Measurements from ENCODE around the gene MAEA.

Gene MAEA

GRCh38 chr4:1276984-1277383 lies 12.7 kb upstream of the MAEA start:
- Histone ChIP-seq H3K9ac (no peak overlapping the region), H3K4me3 (IDR thresholded peaks at IDR 0.05; ENCODE audit: insufficient read depth, low read depth, low read length) (no peak overlapping the region), H3K27me3 (ENCODE audit: insufficient read depth, low read depth) (no peaks in the 10 kb centered on the region), H3K79me2 (ENCODE audit: insufficient read depth, low read depth) (no peaks in the 10 kb centered on the region), H3K4me2 (no peak overlapping the region), H3K4me1 (ENCODE audit: low read depth, poor library complexity, severe bottlenecking) (no peaks in the 10 kb centered on the region), H2AFZ (ENCODE audit: low read depth) (no peak overlapping the region), H4K20me1 (ENCODE audit: insufficient read depth) (no peaks in the 10 kb centered on the region), H3K27ac (no peak overlapping the region), H3K36me3 (ENCODE audit: insufficient read depth) (no peaks in the 10 kb centered on the region)
- no peak for TF ChIP-seq CTCF (conservative IDR thresholded peaks at IDR 0.05; ENCODE audit: low read depth, low read length)

- no peak overlapping the region for H2AFZ ChIP-seq (ENCODE audit: low read depth)
- no peaks in the 10 kb centered on the region for H4K20me1 ChIP-seq (ENCODE audit: insufficient read depth)
Measured at GRCh38 chr4:1277667-1278665, 11.7 kb upstream of the MAEA start.

GRCh38 chr4:1279253-1279652 lies 10.4 kb upstream of the MAEA start:
- Histone ChIP-seq H3K27ac (no peak overlapping the region), H3K27me3 (ENCODE audit: insufficient read depth, low read depth) (no peaks in the 10 kb centered on the region), H2AFZ (ENCODE audit: low read depth) (no peak overlapping the region), H3K36me3 (ENCODE audit: insufficient read depth) (no peaks in the 10 kb centered on the region), H3K4me2 (no peak overlapping the region), H3K4me1 (ENCODE audit: low read depth, poor library complexity, severe bottlenecking) (no peaks in the 10 kb centered on the region), H4K20me1 (ENCODE audit: insufficient read depth) (no peaks in the 10 kb centered on the region), H3K4me3 (IDR thresholded peaks at IDR 0.05; ENCODE audit: insufficient read depth, low read depth, low read length) (no peak overlapping the region), H3K9ac (no peak overlapping the region), H3K79me2 (ENCODE audit: insufficient read depth, low read depth) (no peaks in the 10 kb centered on the region)
- TF ChIP-seq CTCF (conservative IDR thresholded peaks at IDR 0.05; ENCODE audit: low read depth, low read length), result no peak

More at GRCh38 chr4:1277667-1278665, 11.7 kb upstream of the MAEA start:
- no peak for TF ChIP-seq CTCF (conservative IDR thresholded peaks at IDR 0.05; ENCODE audit: low read depth, low read length)
- Histone ChIP-seq H3K4me1 (ENCODE audit: low read depth, poor library complexity, severe bottlenecking) (no peaks in the 10 kb centered on the region), H3K79me2 (ENCODE audit: insufficient read depth, low read depth) (no peaks in the 10 kb centered on the region), H3K4me2 (no peak overlapping the region), H3K27ac (no peak overlapping the region), H3K27me3 (ENCODE audit: insufficient read depth, low read depth) (no peaks in the 10 kb centered on the region), H3K9ac (no peak overlapping the region), H3K4me3 (IDR thresholded peaks at IDR 0.05; ENCODE audit: insufficient read depth, low read depth, low read length) (no peak overlapping the region), H3K36me3 (ENCODE audit: insufficient read depth) (no peaks in the 10 kb centered on the region)

GRCh38 chr4:1283711-1284110 lies 6.0 kb upstream of the MAEA start:
- no peaks in the 10 kb centered on the region for H3K4me1 ChIP-seq (ENCODE audit: low read depth, poor library complexity, severe bottlenecking)
- H3K9ac ChIP-seq, result no peak overlapping the region
- TF ChIP-seq CTCF (conservative IDR thresholded peaks at IDR 0.05; ENCODE audit: low read depth, low read length), result no peak
- no peak overlapping the region for H3K4me3 ChIP-seq (IDR thresholded peaks at IDR 0.05; ENCODE audit: insufficient read depth, low read depth, low read length)
- H2AFZ ChIP-seq (ENCODE audit: low read depth), result no peak overlapping the region
- H4K20me1 ChIP-seq (ENCODE audit: insufficient read depth), result no peaks in the 10 kb centered on the region
- no peaks in the 10 kb centered on the region for H3K36me3 ChIP-seq (ENCODE audit: insufficient read depth)
- H3K27me3 ChIP-seq (ENCODE audit: insufficient read depth, low read depth), result no peaks in the 10 kb centered on the region
- H3K4me2 ChIP-seq, result no peak overlapping the region
- H3K27ac ChIP-seq, result no peak overlapping the region
- H3K79me2 ChIP-seq (ENCODE audit: insufficient read depth, low read depth), result no peaks in the 10 kb centered on the region

Measured in KMS-11 (cell line).